ENCODE results near the gene SLC36A4.

SLC36A4 gene

DNA sequence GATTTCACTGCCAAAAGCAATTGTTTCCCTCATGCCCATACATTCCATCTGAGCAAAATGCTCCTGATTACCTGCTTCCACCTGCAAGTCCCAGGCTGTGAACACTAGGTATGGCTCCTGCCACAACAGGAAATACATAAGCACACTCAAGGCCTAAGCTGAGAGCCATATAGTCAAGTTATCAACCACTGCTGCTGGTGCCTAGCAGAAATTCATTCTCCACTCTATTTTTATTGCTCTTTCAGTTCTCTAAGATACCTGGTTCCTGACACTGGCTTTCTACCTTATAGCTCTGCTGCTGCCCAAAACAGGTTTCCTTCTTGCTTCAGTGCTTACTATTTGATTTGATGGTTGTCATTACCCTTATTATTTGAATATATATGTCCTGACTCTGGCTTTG, 31.6 kb downstream of the SLC36A4 start:
- H3K4me1 ChIP-seq (ENCODE audit: control insufficient read depth, low read length), result peaks cover 16% of the 10 kb centered on the region
- no peaks in the 10 kb centered on the region for H4K20me1 ChIP-seq (ENCODE audit: control insufficient read depth, insufficient read depth, low read depth, low read length)
- peak overlapping the region; percentile 56 for H3K4me2 ChIP-seq (ENCODE audit: low read length)
- peak overlapping the region; percentile 28; the same call in 1 of the 2 replicates for H3K4me3 ChIP-seq (ENCODE audit: low read length)
- no peaks in the 10 kb centered on the region for H3K27me3 ChIP-seq (ENCODE audit: control insufficient read depth, low read length)
- peaks cover 32% of the 10 kb centered on the region for H3K36me3 ChIP-seq (ENCODE audit: control insufficient read depth, low read length)
- TF ChIP-seq EZH2phosphoT487 (IDR thresholded peaks at IDR 0.05; ENCODE audit: borderline replicate concordance, low read length), result no peak
- TF ChIP-seq, protein P1, sequence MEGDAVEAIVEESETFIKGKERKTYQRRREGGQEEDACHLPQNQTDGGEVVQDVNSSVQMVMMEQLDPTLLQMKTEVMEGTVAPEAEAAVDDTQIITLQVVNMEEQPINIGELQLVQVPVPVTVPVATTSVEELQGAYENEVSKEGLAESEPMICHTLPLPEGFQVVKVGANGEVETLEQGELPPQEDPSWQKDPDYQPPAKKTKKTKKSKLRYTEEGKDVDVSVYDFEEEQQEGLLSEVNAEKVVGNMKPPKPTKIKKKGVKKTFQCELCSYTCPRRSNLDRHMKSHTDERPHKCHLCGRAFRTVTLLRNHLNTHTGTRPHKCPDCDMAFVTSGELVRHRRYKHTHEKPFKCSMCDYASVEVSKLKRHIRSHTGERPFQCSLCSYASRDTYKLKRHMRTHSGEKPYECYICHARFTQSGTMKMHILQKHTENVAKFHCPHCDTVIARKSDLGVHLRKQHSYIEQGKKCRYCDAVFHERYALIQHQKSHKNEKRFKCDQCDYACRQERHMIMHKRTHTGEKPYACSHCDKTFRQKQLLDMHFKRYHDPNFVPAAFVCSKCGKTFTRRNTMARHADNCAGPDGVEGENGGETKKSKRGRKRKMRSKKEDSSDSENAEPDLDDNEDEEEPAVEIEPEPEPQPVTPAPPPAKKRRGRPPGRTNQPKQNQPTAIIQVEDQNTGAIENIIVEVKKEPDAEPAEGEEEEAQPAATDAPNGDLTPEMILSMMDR (IDR thresholded peaks at IDR 0.05; ENCODE audit: low read depth, low read length, poor library complexity, severe bottlenecking), result no peak
- H3K9me2 ChIP-seq (replicated peaks; ENCODE audit: control insufficient read depth, low read length), result no peaks in the 10 kb centered on the region
- peak overlapping the region; percentile 27 for H3K27ac ChIP-seq (ENCODE audit: low read depth, low read length)
- no peaks in the 10 kb centered on the region for H3K9me3 ChIP-seq (ENCODE audit: control insufficient read depth, insufficient read depth, low read length)
- no peaks in the 10 kb centered on the region for H3K79me2 ChIP-seq (ENCODE audit: control insufficient read depth, low read length)
- H3F3A ChIP-seq (ENCODE audit: control insufficient read depth, insufficient read depth), result peaks cover 6% of the 10 kb centered on the region

DNA sequence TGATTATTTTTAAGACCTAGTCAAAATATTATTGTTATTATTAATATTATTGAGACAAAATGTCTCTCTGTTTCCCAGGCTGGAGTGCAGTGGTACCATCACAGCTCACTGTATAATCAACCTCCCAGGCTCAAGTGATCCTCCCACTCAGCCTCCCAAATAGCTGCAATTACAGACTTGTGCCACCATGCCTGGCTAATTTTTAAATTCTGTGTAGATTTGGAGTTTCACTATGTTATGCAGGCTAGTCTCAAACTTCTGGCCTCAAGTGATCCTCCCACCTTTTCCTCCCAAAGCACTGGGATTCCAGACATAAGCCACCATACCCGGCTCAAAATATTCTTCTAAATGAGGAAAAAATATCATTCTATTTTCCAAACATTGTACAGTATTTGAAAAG, 37.0 kb downstream of the SLC36A4 start:
- no peak overlapping the region for H3K27ac ChIP-seq (ENCODE audit: low read depth, low read length)
- H4K20me1 ChIP-seq (ENCODE audit: control insufficient read depth, insufficient read depth, low read depth, low read length), result no peaks in the 10 kb centered on the region

DNA sequence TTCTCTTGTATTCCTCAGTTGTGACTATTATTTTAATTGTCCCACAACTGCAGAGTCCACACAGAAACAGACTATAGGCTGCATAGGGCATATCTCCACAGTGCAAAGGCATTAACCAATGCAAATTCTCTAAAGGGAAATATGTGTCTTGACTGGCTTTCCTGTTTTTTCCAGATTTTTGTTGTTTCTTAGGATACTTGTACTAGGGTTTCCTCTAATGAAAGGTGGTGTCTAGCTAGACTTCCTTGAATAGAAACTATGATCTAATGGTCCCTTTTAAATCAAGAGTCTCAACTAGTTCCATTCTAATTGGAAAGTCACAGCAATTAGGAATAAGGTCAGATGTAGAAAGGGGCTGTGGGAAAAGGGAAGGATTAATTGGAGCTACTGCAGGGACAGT, 37.6 kb downstream of the SLC36A4 start:
- Histone ChIP-seq H4K20me1 (ENCODE audit: control insufficient read depth, insufficient read depth, low read depth, low read length) (no peaks in the 10 kb centered on the region), H3K79me2 (ENCODE audit: control insufficient read depth, low read length) (no peaks in the 10 kb centered on the region), H3K9me2 (replicated peaks; ENCODE audit: control insufficient read depth, low read length) (no peaks in the 10 kb centered on the region), H3K4me1 (ENCODE audit: control insufficient read depth, low read length) (no peaks in the 10 kb centered on the region), H3K36me3 (ENCODE audit: control insufficient read depth, low read length) (peaks cover 24% of the 10 kb centered on the region), H3K9me3 (ENCODE audit: control insufficient read depth, insufficient read depth, low read length) (no peaks in the 10 kb centered on the region), H3K4me3 (ENCODE audit: low read length) (no peak overlapping the region), H3K27ac (ENCODE audit: low read depth, low read length) (no peak overlapping the region), H3K27me3 (ENCODE audit: control insufficient read depth, low read length) (no peaks in the 10 kb centered on the region), H3K4me2 (ENCODE audit: low read length) (no peak overlapping the region), H3F3A (ENCODE audit: control insufficient read depth, insufficient read depth) (no peaks in the 10 kb centered on the region)
- TF ChIP-seq EZH2phosphoT487 (IDR thresholded peaks at IDR 0.05; ENCODE audit: borderline replicate concordance, low read length), result no peak
- TF ChIP-seq, protein P1 (IDR thresholded peaks at IDR 0.05; ENCODE audit: low read depth, low read length, poor library complexity, severe bottlenecking), result no peak

More for the DNA sequence above, 37.0 kb downstream of the SLC36A4 start:
- Histone ChIP-seq H3K9me2 (replicated peaks; ENCODE audit: control insufficient read depth, low read length) (no peaks in the 10 kb centered on the region), H3K4me1 (ENCODE audit: control insufficient read depth, low read length) (no peaks in the 10 kb centered on the region), H3K79me2 (ENCODE audit: control insufficient read depth, low read length) (no peaks in the 10 kb centered on the region), H3K4me3 (ENCODE audit: low read length) (no peak overlapping the region), H3K9me3 (ENCODE audit: control insufficient read depth, insufficient read depth, low read length) (no peaks in the 10 kb centered on the region), H3K27me3 (ENCODE audit: control insufficient read depth, low read length) (no peaks in the 10 kb centered on the region), H3K36me3 (ENCODE audit: control insufficient read depth, low read length) (peaks cover 28% of the 10 kb centered on the region), H3F3A (ENCODE audit: control insufficient read depth, insufficient read depth) (no peaks in the 10 kb centered on the region), H3K4me2 (ENCODE audit: low read length) (no peak overlapping the region)
- TF ChIP-seq, protein P1 (IDR thresholded peaks at IDR 0.05; ENCODE audit: low read depth, low read length, poor library complexity, severe bottlenecking), result no peak
- no peak for TF ChIP-seq EZH2phosphoT487 (IDR thresholded peaks at IDR 0.05; ENCODE audit: borderline replicate concordance, low read length)
